ENCODE data around the gene WDR12. TPM values are rescaled to one million over a fixed set of nuclear protein-coding genes. Genes with fewer than 3 reads are reported as not detected.

Gene WDR12
- total RNA-seq, 1 experiment from 2014 or later: 129 TPM

Other genes starting within 250 kb of the WDR12 start
- gene ICA1L, start 39.9 kb downstream of the WDR12 start, total RNA-seq (2014; rRNA removed; shearing (Covaris generic); ENCODE audit: low replicate concordance): 10.1 and 13.2 TPM in 2 replicates
- 11.8 and 13.8 TPM in 2 replicates for gene CARF, start 602 bp upstream of the WDR12 start, total RNA-seq (2014; rRNA removed; shearing (Covaris generic); ENCODE audit: low replicate concordance)
- 20.7 and 22.4 TPM in 2 replicates for gene NBEAL1, start 103.2 kb upstream of the WDR12 start, total RNA-seq (2014; rRNA removed; shearing (Covaris generic); ENCODE audit: low replicate concordance)